ENCODE results near the gene SQOR.

- TF ChIP-seq CTCF (IDR thresholded peaks at IDR 0.05) (no peak), POLR2A (IDR thresholded peaks at IDR 0.05) (no peak)
Measured at GRCh38 chr15:45710657-45711056, 75.8 kb downstream of the SQOR start.
